ENCODE measurements around the gene SPTA1. TPM values are rescaled to one million over a fixed set of nuclear protein-coding genes. Genes with fewer than 3 reads are reported as not detected.

Gene SPTA1
- total RNA-seq (2022) (not detected in 2 replicates), Bru-seq, nascent RNA (percentile 1 among the genes with signal in this experiment), BruChase-seq, experiment 1, labeled RNA remaining after a 6-hour chase (percentile 1 among the genes with signal in this experiment), BruChase-seq, experiment 2, labeled RNA remaining after a 2-hour chase (percentile 1 among the genes with signal in this experiment)
- long read RNA-seq: 0 reads

DNA sequence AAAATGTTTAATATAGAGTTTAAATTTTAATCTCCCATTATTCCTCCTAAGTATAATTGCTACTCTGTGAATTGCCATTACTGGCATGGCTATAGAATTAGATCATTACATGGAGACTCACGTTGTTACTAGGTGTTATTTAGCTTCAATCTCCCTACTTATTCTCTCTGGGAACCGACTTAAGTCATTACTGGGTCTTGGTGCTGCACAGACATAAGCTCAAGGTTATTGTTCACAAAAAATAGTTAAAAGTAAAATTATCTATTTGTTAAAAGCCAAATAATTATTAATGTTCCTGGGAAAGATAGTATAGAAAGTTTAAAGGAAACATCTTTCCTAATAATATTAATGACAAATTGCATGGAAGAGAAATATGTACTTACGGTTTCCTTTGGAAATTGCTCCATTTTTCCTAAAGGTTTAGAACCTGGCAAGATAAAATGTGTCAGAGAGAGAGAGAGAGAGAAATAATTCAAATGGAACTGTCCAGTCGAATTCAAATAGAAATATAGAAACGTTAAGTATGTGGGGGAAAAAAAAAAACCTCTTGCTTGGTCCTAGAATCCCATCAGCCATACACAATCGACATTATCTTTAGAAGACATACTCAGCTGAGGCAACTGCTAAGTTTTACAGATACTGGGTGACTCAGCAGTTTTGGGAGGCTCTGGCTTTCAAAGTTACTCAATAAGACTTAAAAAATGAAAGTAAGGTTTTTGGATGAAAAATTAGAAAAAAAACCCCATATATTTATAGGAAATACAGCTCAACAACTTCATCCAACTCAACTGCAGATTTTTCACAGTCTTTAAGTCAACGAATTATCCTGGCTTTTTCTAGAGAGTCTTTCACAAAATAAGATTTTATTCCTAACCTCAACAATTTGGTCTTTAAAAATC, at the start of gene SPTA1:
TSS of gene SPTA1 (minus strand) at position 605 of the 899 bp plus-strand sequence. CDS start at position 407, 198 bp downstream.
- CTCF ChIA-PET: interaction anchor here (0.7 to 1.4 kb wide), 4 partner anchors 11 to 777 kb away, joined by 3 to 6 read pairs (median 3); no protein-coding TSS in a partner anchor

DNA sequence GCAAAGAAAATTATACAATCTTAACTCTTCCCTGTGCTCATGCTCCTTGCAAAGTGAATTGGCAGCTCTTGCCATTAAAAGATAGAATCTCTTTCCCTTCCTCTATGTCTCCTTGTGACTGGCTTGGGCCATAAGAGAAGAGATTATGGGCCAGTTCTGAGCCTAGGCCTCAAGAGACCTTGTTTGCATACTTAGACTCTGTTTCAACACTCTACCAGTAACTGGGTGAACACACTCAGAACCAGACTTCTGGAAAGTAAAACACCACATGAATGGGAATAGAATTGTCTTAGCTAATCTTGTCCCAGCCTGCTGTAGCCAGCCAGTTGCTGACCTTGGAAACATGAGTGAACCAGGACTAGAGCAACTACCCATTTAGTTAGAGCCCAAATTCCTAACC, 49.3 kb upstream of the SPTA1 start:
- Mint-ChIP-seq H3K27me3 (ENCODE audit: insufficient read depth, unreplicated experiment) (peaks cover 93% of the 10 kb centered on the region), H3K27ac (ENCODE audit: low read depth, unreplicated experiment) (no peak overlapping the region), H3K4me3 (ENCODE audit: unreplicated experiment) (no peak overlapping the region), H3K9me3 (ENCODE audit: unreplicated experiment) (no peaks in the 10 kb centered on the region), H3K36me3 (ENCODE audit: insufficient read depth, unreplicated experiment) (no peaks in the 10 kb centered on the region), H3K4me1 (ENCODE audit: insufficient read depth, unreplicated experiment) (no peaks in the 10 kb centered on the region)
- CTCF ChIA-PET: no interaction called here
- TF ChIP-seq, protein P1, sequence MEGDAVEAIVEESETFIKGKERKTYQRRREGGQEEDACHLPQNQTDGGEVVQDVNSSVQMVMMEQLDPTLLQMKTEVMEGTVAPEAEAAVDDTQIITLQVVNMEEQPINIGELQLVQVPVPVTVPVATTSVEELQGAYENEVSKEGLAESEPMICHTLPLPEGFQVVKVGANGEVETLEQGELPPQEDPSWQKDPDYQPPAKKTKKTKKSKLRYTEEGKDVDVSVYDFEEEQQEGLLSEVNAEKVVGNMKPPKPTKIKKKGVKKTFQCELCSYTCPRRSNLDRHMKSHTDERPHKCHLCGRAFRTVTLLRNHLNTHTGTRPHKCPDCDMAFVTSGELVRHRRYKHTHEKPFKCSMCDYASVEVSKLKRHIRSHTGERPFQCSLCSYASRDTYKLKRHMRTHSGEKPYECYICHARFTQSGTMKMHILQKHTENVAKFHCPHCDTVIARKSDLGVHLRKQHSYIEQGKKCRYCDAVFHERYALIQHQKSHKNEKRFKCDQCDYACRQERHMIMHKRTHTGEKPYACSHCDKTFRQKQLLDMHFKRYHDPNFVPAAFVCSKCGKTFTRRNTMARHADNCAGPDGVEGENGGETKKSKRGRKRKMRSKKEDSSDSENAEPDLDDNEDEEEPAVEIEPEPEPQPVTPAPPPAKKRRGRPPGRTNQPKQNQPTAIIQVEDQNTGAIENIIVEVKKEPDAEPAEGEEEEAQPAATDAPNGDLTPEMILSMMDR (IDR thresholded peaks at IDR 0.05; ENCODE audit: unreplicated experiment): no peak
- no peak for DNase-seq (ENCODE audit: unreplicated experiment)
- POLR2A ChIA-PET: no interaction called here
- BruUV-seq (replicated peaks): no TSS peak
- intact Hi-C loops (cut with micrococcal nuclease): no loop called here

More for the DNA sequence above, at the start of gene SPTA1:
- Mint-ChIP-seq H3K4me1 (ENCODE audit: insufficient read depth, unreplicated experiment) (no peaks in the 10 kb centered on the region), H3K4me3 (ENCODE audit: unreplicated experiment) (no peak within 1 kb of the TSS), H3K27ac (ENCODE audit: low read depth, unreplicated experiment) (no peak within 1 kb of the TSS), H3K27me3 (ENCODE audit: insufficient read depth, unreplicated experiment) (peaks cover 98% of the 10 kb centered on the region), H3K9me3 (ENCODE audit: unreplicated experiment) (no peaks in the 10 kb centered on the region), H3K36me3 (ENCODE audit: insufficient read depth, unreplicated experiment) (no peaks in the 10 kb centered on the region)
- POLR2A ChIA-PET: no interaction called here
- BruUV-seq (replicated peaks): no TSS peak
- intact Hi-C loops (cut with micrococcal nuclease): no loop called here
- TF ChIP-seq, protein P1 (IDR thresholded peaks at IDR 0.05; ENCODE audit: unreplicated experiment): no peak
- peak; percentile 16 for DNase-seq (ENCODE audit: unreplicated experiment)

DNA sequence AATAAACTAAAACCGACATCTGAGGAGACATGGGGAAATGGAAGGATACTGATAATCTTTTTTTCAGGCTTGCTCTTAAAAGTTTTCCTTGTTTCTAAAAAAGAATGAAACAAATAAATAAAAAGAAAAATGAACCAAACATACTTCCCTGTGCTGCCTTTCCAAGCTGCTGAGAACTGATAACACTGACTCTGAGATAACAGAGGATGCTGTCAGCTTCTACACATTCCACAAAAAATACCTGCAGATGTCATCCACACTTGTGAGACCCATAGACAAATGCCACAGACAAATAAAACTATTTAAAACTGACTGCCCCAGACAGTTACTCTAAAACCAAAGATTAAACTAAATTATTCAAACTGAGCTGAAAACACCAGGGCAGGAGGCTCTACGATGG, 46.0 kb upstream of the SPTA1 start:
- H3K27ac Mint-ChIP-seq (ENCODE audit: low read depth, unreplicated experiment): no peak overlapping the region
- ChIA-PET CTCF (interaction anchor here (0.6 kb wide), 1 partner anchor 682 kb away, joined by 3 read pairs; no protein-coding TSS in a partner anchor), POLR2A (no interaction called here)
- H3K36me3 Mint-ChIP-seq (ENCODE audit: insufficient read depth, unreplicated experiment): no peaks in the 10 kb centered on the region
- intact Hi-C loops (cut with micrococcal nuclease): no loop called here
- peaks cover 98% of the 10 kb centered on the region for H3K27me3 Mint-ChIP-seq (ENCODE audit: insufficient read depth, unreplicated experiment)
- no TSS peak for BruUV-seq (replicated peaks)
- H3K4me1 Mint-ChIP-seq (ENCODE audit: insufficient read depth, unreplicated experiment): peaks cover 4% of the 10 kb centered on the region
- no peak overlapping the region for H3K4me3 Mint-ChIP-seq (ENCODE audit: unreplicated experiment)
- DNase-seq (ENCODE audit: unreplicated experiment): no peak
- H3K9me3 Mint-ChIP-seq (ENCODE audit: unreplicated experiment): no peaks in the 10 kb centered on the region
- TF ChIP-seq, protein P1 (IDR thresholded peaks at IDR 0.05; ENCODE audit: unreplicated experiment): no peak

DNA sequence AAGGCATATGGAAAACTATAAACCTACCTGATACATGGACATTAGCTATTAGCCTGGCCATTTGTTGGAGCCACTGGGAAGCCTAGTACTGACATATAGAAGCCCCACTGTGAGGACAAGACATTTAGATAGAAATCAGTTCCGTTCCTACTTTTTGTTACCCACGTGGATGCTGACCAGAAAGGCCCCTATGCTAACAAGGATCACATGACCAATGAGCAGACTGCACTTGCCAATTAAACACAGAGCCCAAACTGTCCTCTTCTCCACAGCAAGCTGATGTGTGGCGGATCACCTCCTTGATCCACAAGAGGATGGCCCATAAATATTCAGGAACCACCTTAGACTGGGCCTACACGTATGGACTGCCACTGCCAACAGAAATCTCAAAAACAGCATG, 45.2 kb upstream of the SPTA1 start:
- Mint-ChIP-seq H3K27ac (ENCODE audit: low read depth, unreplicated experiment) (no peak overlapping the region), H3K9me3 (ENCODE audit: unreplicated experiment) (no peaks in the 10 kb centered on the region), H3K4me3 (ENCODE audit: unreplicated experiment) (no peak overlapping the region), H3K36me3 (ENCODE audit: insufficient read depth, unreplicated experiment) (no peaks in the 10 kb centered on the region), H3K27me3 (ENCODE audit: insufficient read depth, unreplicated experiment) (peaks cover 98% of the 10 kb centered on the region), H3K4me1 (ENCODE audit: insufficient read depth, unreplicated experiment) (peaks cover 4% of the 10 kb centered on the region)
- TF ChIP-seq, protein P1 (IDR thresholded peaks at IDR 0.05; ENCODE audit: unreplicated experiment): no peak
- no TSS peak for BruUV-seq (replicated peaks)
- no peak for DNase-seq (ENCODE audit: unreplicated experiment)
- POLR2A ChIA-PET: interaction anchor here (0.6 kb wide), 1 partner anchor 13 kb away, joined by 3 read pairs; no protein-coding TSS in a partner anchor
- intact Hi-C loops (cut with micrococcal nuclease): no loop called here
- CTCF ChIA-PET: no interaction called here
